ENCODE results near the gene CCDC187. TPM values are rescaled to one million over a fixed set of nuclear protein-coding genes. Genes with fewer than 3 reads are reported as not detected.

CCDC187 gene
- total RNA-seq, 1 experiment from 2014 or later: 0.04 TPM

GRCh38 chr9:136209232-136209631, 94.7 kb downstream of the CCDC187 start (continued):
- TF ChIP-seq, protein P1, sequence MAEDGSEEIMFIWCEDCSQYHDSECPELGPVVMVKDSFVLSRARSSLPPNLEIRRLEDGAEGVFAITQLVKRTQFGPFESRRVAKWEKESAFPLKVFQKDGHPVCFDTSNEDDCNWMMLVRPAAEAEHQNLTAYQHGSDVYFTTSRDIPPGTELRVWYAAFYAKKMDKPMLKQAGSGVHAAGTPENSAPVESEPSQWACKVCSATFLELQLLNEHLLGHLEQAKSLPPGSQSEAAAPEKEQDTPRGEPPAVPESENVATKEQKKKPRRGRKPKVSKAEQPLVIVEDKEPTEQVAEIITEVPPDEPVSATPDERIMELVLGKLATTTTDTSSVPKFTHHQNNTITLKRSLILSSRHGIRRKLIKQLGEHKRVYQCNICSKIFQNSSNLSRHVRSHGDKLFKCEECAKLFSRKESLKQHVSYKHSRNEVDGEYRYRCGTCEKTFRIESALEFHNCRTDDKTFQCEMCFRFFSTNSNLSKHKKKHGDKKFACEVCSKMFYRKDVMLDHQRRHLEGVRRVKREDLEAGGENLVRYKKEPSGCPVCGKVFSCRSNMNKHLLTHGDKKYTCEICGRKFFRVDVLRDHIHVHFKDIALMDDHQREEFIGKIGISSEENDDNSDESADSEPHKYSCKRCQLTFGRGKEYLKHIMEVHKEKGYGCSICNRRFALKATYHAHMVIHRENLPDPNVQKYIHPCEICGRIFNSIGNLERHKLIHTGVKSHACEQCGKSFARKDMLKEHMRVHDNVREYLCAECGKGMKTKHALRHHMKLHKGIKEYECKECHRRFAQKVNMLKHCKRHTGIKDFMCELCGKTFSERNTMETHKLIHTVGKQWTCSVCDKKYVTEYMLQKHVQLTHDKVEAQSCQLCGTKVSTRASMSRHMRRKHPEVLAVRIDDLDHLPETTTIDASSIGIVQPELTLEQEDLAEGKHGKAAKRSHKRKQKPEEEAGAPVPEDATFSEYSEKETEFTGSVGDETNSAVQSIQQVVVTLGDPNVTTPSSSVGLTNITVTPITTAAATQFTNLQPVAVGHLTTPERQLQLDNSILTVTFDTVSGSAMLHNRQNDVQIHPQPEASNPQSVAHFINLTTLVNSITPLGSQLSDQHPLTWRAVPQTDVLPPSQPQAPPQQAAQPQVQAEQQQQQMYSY (CRISPR knock-in tag; IDR thresholded peaks at IDR 0.05): no peak
- TF ChIP-seq HMGA2 (CRISPR knock-in tag; IDR thresholded peaks at IDR 0.05) (no peak), USF2 (CRISPR knock-in tag; IDR thresholded peaks at IDR 0.05) (no peak), TEAD4 (CRISPR knock-in tag; IDR thresholded peaks at IDR 0.05) (no peak), ZBTB43 (CRISPR knock-in tag; IDR thresholded peaks at IDR 0.05) (no peak), TP53 (CRISPR knock-in tag; IDR thresholded peaks at IDR 0.05) (no peak), AR (CRISPR knock-in tag; IDR thresholded peaks at IDR 0.05) (no peak), EMX1 (CRISPR knock-in tag; IDR thresholded peaks at IDR 0.05) (no peak)

- CTCF ChIA-PET: interaction anchor here (0.6 to 1.9 kb wide), 3 partner anchors 38 to 428 kb away, joined by 4 to 7 read pairs (median 5); partner anchors contain the start of gene UBAC1
- no peaks in the 10 kb centered on the region for H3K4me1 Mint-ChIP-seq
- H3K27ac Mint-ChIP-seq: no peak overlapping the region
- peaks cover 27% of the 10 kb centered on the region for H3K27me3 Mint-ChIP-seq (ENCODE audit: low read depth)
- no peak for ATAC-seq
- TF ChIP-seq, protein P2, sequence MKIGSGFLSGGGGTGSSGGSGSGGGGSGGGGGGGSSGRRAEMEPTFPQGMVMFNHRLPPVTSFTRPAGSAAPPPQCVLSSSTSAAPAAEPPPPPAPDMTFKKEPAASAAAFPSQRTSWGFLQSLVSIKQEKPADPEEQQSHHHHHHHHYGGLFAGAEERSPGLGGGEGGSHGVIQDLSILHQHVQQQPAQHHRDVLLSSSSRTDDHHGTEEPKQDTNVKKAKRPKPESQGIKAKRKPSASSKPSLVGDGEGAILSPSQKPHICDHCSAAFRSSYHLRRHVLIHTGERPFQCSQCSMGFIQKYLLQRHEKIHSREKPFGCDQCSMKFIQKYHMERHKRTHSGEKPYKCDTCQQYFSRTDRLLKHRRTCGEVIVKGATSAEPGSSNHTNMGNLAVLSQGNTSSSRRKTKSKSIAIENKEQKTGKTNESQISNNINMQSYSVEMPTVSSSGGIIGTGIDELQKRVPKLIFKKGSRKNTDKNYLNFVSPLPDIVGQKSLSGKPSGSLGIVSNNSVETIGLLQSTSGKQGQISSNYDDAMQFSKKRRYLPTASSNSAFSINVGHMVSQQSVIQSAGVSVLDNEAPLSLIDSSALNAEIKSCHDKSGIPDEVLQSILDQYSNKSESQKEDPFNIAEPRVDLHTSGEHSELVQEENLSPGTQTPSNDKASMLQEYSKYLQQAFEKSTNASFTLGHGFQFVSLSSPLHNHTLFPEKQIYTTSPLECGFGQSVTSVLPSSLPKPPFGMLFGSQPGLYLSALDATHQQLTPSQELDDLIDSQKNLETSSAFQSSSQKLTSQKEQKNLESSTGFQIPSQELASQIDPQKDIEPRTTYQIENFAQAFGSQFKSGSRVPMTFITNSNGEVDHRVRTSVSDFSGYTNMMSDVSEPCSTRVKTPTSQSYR (CRISPR knock-in tag; IDR thresholded peaks at IDR 0.05): no peak
- TF ChIP-seq, protein P3, sequence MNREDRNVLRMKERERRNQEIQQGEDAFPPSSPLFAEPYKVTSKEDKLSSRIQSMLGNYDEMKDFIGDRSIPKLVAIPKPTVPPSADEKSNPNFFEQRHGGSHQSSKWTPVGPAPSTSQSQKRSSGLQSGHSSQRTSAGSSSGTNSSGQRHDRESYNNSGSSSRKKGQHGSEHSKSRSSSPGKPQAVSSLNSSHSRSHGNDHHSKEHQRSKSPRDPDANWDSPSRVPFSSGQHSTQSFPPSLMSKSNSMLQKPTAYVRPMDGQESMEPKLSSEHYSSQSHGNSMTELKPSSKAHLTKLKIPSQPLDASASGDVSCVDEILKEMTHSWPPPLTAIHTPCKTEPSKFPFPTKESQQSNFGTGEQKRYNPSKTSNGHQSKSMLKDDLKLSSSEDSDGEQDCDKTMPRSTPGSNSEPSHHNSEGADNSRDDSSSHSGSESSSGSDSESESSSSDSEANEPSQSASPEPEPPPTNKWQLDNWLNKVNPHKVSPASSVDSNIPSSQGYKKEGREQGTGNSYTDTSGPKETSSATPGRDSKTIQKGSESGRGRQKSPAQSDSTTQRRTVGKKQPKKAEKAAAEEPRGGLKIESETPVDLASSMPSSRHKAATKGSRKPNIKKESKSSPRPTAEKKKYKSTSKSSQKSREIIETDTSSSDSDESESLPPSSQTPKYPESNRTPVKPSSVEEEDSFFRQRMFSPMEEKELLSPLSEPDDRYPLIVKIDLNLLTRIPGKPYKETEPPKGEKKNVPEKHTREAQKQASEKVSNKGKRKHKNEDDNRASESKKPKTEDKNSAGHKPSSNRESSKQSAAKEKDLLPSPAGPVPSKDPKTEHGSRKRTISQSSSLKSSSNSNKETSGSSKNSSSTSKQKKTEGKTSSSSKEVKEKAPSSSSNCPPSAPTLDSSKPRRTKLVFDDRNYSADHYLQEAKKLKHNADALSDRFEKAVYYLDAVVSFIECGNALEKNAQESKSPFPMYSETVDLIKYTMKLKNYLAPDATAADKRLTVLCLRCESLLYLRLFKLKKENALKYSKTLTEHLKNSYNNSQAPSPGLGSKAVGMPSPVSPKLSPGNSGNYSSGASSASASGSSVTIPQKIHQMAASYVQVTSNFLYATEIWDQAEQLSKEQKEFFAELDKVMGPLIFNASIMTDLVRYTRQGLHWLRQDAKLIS (CRISPR knock-in tag; IDR thresholded peaks at IDR 0.05; ENCODE audit: borderline replicate concordance): no peak
- TF ChIP-seq, protein P4, sequence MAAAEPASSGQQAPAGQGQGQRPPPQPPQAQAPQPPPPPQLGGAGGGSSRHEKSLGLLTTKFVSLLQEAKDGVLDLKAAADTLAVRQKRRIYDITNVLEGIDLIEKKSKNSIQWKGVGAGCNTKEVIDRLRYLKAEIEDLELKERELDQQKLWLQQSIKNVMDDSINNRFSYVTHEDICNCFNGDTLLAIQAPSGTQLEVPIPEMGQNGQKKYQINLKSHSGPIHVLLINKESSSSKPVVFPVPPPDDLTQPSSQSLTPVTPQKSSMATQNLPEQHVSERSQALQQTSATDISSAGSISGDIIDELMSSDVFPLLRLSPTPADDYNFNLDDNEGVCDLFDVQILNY (CRISPR knock-in tag; IDR thresholded peaks at IDR 0.05): no peak
- TF ChIP-seq NR2C2 (CRISPR knock-in tag; IDR thresholded peaks at IDR 0.05): no peak
- no peak for TF ChIP-seq JAZF1 (CRISPR knock-in tag; IDR thresholded peaks at IDR 0.05)
- no peak for TF ChIP-seq SOX15 (CRISPR knock-in tag; IDR thresholded peaks at IDR 0.05)
- TF ChIP-seq, protein P5, sequence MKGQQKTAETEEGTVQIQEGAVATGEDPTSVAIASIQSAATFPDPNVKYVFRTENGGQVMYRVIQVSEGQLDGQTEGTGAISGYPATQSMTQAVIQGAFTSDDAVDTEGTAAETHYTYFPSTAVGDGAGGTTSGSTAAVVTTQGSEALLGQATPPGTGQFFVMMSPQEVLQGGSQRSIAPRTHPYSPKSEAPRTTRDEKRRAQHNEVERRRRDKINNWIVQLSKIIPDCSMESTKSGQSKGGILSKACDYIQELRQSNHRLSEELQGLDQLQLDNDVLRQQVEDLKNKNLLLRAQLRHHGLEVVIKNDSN (CRISPR knock-in tag; IDR thresholded peaks at IDR 0.05): no peak
- no peak for TF ChIP-seq ZNF423 (CRISPR knock-in tag; IDR thresholded peaks at IDR 0.05)
- no peak for DNase-seq (ENCODE audit: low spot score)
- peaks cover 24% of the 10 kb centered on the region for H3K36me3 Mint-ChIP-seq
- 0 out of 2 replicates have a peak, but pooled peaks cover 1% of the 10 kb centered on the region for H3K9me3 Mint-ChIP-seq
- H3K4me3 Mint-ChIP-seq: no peak overlapping the region
- POLR2A ChIA-PET: no interaction called here
Observed at GRCh38 chr9:136208675-136209074, 95.2 kb downstream of the CCDC187 start.
